K562 (cell line): Measurements from ENCODE around the gene ZNF12. TPM values are rescaled to one million over a fixed set of nuclear protein-coding genes. Genes with fewer than 3 reads are reported as not detected.

Experiments
- ATAC-seq: fragments of 200-7000 bp; cut with Tn5 transposase; 3 replicates; pipeline ENCODE4 v1.9.1; 2020; ENCODE audit warnings: moderate library complexity
- BruUV-seq: library from RNA; stranded (reverse); fragments of 400-500 nt; replicated peaks from 2 replicates; lab custom pipeline; 2021; lab: Mats Ljungman, UMichigan
- CTCF ChIA-PET: fragments of 300-600 bp; formaldehyde crosslinking; extraction: SDS; loops from one replicate; lab custom pipeline; 2021; ENCODE audit warnings: low intra/inter-chr PET ratio; lab: Yijun Ruan, JAX
- POLR2A ChIA-PET: fragments of 300-600, 350-650 bp; sonication (Branson Sonifier 250); formaldehyde crosslinking; extraction: SDS; loops from one replicate; lab custom pipeline; 2021; ENCODE audit warnings: antibody characterized with exemption, inconsistent platforms; lab: Yijun Ruan, JAX
- DNase-seq, 4 experiments: peaks; one replicate each; pipeline versions ENCODE4 v3.0.0 to v3.0.0-alpha.2; 2011 to 2018; ENCODE audit warnings: low spot score in 3 of 4, mixed read lengths in 3 of 4; ENCODE audit errors: extremely low read depth in 1 of 4
- FAIRE-seq: peaks from 2 replicates; lab custom pipeline; 2011; peaks lifted over from hg19 to GRCh38; lab: Jason Lieb, UNC
- H2AFZ ChIP-seq: 2 replicates; pipeline ENCODE4 v1.6.0; 2011; ENCODE audit warnings: low read depth, low read length, control low read depth, inconsistent platforms
- H3K27ac ChIP-seq: fragments of 200-600 bp; 3 replicates; pipeline ENCODE4 v1.8.0; 2011; ENCODE audit warnings: low read depth, mild to moderate bottlenecking, control low read depth, inconsistent platforms, low read length, moderate library complexity, mixed read lengths; ENCODE audit errors: extremely low read depth
- H3K27me3 ChIP-seq, 2 experiments: fragments of 300-600 bp in 1 of 2; 2 replicates in 1 of 2; 3 replicates in 1 of 2; pipeline versions ENCODE4 v1.6.0 to v1.8.0; 2011; ENCODE audit warnings: inconsistent platforms in 2 of 2, low read length in 2 of 2, mild to moderate bottlenecking in 1 of 2, mixed read lengths in 1 of 2, moderate library complexity in 1 of 2; ENCODE audit not compliant: control insufficient read depth in 2 of 2, insufficient read depth in 2 of 2
- H3K36me3 ChIP-seq: fragments of 300-600 bp; 3 replicates; pipeline ENCODE4 v1.8.0; 2011; ENCODE audit warnings: mild to moderate bottlenecking, low read length, inconsistent platforms; ENCODE audit not compliant: control insufficient read depth, insufficient read depth
- H3K4me1 ChIP-seq, 2 experiments: fragments of 200-600 bp in 1 of 2; replicated peaks in 1 of 2; 2 replicates in 1 of 2; 3 replicates in 1 of 2; pipeline versions ENCODE4 v1.5.1 to v1.8.0; 2011; ENCODE audit warnings: inconsistent platforms in 2 of 2, low read length in 2 of 2, mild to moderate bottlenecking in 1 of 2, mixed read lengths in 1 of 2, moderate library complexity in 1 of 2; ENCODE audit not compliant: control insufficient read depth in 2 of 2, insufficient read depth in 2 of 2
- H3K4me2 ChIP-seq: 2 replicates; pipeline ENCODE4 v1.6.1; 2011; ENCODE audit warnings: low read length, control low read depth, inconsistent platforms, mixed read lengths; ENCODE audit not compliant: insufficient read depth
- H3K4me3 ChIP-seq: fragments of 200-600 bp; sonication (generic), shearing (Covaris generic); 2 replicates; pipeline ENCODE4 v1.5.1; 2016; ENCODE audit warnings: control low read depth, inconsistent platforms
- H3K79me2 ChIP-seq: fragments of 200-600 bp; 3 replicates; pipeline ENCODE4 v1.8.0; 2011; ENCODE audit warnings: low read length, inconsistent platforms; ENCODE audit not compliant: control insufficient read depth, insufficient read depth
- H3K9ac ChIP-seq, 2 experiments: 2 replicates each; pipeline versions ENCODE4 v1.6.0 to v1.6.1; 2011; ENCODE audit warnings: low read depth in 2 of 2, low read length in 2 of 2, control low read depth in 1 of 2, inconsistent platforms in 1 of 2, mild to moderate bottlenecking in 1 of 2, mixed read lengths in 1 of 2; ENCODE audit not compliant: insufficient read depth in 1 of 2
- H3K9me1 ChIP-seq: one replicate; pipeline ENCODE4 v1.6.0; 2011; ENCODE audit warnings: inconsistent platforms, mild to moderate bottlenecking, low read length, moderate library complexity; ENCODE audit not compliant: control insufficient read depth, insufficient read depth
- H3K9me3 ChIP-seq: replicated peaks from 2 replicates; pipeline ENCODE4 v1.5.1; 2011; ENCODE audit warnings: low read depth, low read length, inconsistent platforms; ENCODE audit not compliant: control insufficient read depth, insufficient read depth
- H4K20me1 ChIP-seq: replicated peaks from 2 replicates; pipeline ENCODE4 v1.6.1; 2011; ENCODE audit warnings: low read length, inconsistent platforms, mixed read lengths; ENCODE audit not compliant: control insufficient read depth, insufficient read depth
- POLR2G ChIP-seq: fragments of 200-400 bp; formaldehyde crosslinking; IDR thresholded peaks from 2 replicates; pipeline ENCODE4 v1.6.1; 2017; ENCODE audit warnings: low read depth, mild to moderate bottlenecking, antibody characterized with exemption, low read length, moderate library complexity
- POU5F1 ChIP-seq: fragments of 150-350 bp; IDR thresholded peaks from 2 replicates; pipeline ENCODE4 v1.6.1; 2014; ENCODE audit warnings: borderline replicate concordance, low read length, low read depth, mild to moderate bottlenecking; ENCODE audit not compliant: partially characterized antibody
- WGBS: fragments of 100-300 bp; shearing (Covaris generic); methylation state at CpG from one replicate; pipeline ENCODE4 v1.1.6; 2016; ENCODE audit warnings: low coverage, mixed read lengths; ENCODE audit not compliant: insufficient coverage; ENCODE audit errors: missing lambda C conversion rate; 5-methylcytosine and 5-hydroxymethylcytosine counted together
- in situ Hi-C: fragments of 300-500 bp; cut with MboI; formaldehyde crosslinking; loops from 4 replicates; pipeline ENCODE4 v1.15.0; 2018; ENCODE audit warnings: inconsistent platforms, mixed read lengths
- intact Hi-C: fragments of 100-400 bp; cut with micrococcal nuclease; formaldehyde crosslinking; loops from 2 replicates; pipeline ENCODE4 v1.14.2; 2022
- polyA plus RNA-seq, 8 experiments: library from polyadenylated mRNA; depleted of rRNA in 4 of 8; stranded (reverse) in 5 of 8; unstranded in 3 of 8; fragments of >200 nt; fragmentation: Nextera tagmentation in 2 of 8; fragmentation: Illumina TruSeq in 1 of 8; extraction: Ambion mirVana in 2 of 8; extraction: Trizol in 1 of 8; gene quantifications; 2 replicates each; pipeline versions ENCODE4 v1.2.1 to v1.2.3, GENCODE V29; 2011 to 2014; ENCODE audit warnings: inconsistent platforms in 1 of 8, missing spikeins in 1 of 8
- total RNA-seq, 7 experiments: library from RNA; depleted of rRNA in 6 of 7; stranded (reverse); fragments of >200 nt in 6 of 7; fragmentation: Illumina TruSeq in 2 of 7; extraction: Trizol in 2 of 7; gene quantifications; 2 replicates each; pipeline versions ENCODE4 v1.2.1 to v1.2.3, GENCODE V29; 2011 to 2021; ENCODE audit warnings: low replicate concordance in 1 of 7

Gene ZNF12
- total and polyA plus RNA-seq, 9 of the 15 experiments (the other 6 are each of a cell fraction or from before 2014, with no cell fraction given), result 5.8 to 32.3 (median 18.9) TPM

DNA sequence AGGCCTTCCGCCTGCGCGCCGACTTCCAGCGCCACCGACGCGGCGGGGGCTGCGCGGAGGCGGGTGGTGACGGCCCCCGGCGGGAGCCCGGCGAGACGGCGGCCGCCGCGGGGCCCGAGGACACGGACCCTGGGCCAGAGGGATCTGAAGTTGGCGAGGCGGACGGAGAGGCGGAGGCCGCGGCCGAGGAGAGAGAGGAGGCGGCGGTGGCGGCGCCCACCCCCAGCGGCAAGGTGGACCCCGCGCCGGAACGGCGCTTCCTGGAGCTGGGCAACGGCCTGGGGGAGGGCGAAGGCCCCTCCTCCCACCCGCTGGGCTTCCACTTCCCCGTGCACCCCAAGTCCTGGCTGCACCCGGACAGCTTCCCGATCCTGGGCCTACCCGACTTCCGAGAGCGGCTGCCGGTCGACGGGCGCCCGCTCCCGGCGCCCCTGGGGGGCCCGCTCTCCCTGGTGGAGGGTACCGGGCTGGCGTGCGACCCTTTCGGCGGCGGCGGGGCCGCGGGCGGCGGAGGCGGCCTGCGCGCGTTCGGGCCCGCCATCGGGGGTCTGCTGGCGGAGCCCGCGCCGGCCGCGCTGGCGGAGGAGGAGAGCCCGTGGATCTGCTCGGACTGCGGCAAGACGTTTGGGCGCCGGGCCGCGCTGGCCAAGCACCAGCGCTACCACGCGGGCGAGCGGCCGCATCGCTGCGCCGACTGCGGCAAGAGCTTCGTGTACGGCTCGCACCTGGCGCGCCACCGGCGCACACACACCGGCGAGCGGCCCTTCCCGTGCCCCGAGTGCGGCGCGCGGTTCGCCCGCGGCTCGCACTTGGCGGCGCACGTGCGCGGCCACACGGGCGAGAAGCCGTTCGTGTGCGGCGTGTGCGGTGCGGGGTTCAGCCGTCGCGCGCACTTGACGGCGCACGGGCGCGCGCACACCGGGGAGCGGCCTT lies 53.4 kb downstream of the ZNF12 start:
- POLR2A ChIA-PET, result interaction anchor here (0.6 kb wide), 1 partner anchor 30 kb away, joined by 3 read pairs; no protein-coding TSS in a partner anchor
- Histone ChIP-seq H3K9me3 (peaks cover 12% of the 10 kb centered on the region), H3K4me3 (no peak overlapping the region), H3K36me3 (peaks cover 57% of the 10 kb centered on the region; the same call in 2 of the 3 replicates), H3K79me2 (no peaks in the 10 kb centered on the region), H3K27me3 (no peaks in the 10 kb centered on the region), H4K20me1 (no peaks in the 10 kb centered on the region), H3K27ac (no peak overlapping the region), H2AFZ (no peak overlapping the region), H3K4me2 (no peak overlapping the region), H3K4me1 (peaks cover 0 to 6% of the 10 kb centered on the region in 2 experiments; a peak in 2 of 5 replicates), H3K9ac (no peak overlapping the region), H3K9me1 (no peaks in the 10 kb centered on the region)
- intact Hi-C loops (no loop called here), in situ Hi-C loops (no loop called here)
- DNase-seq (peak in 2 of 4 experiments; percentile 5 to 11), FAIRE-seq (no peak), ATAC-seq (no peak)
- 98% methylated on average over 7 of the region's 146 CpGs for WGBS
- TF ChIP-seq POLR2G (peak; percentile 21; the same call in 1 of the 2 replicates), POU5F1 (no peak)
- no TSS peak for BruUV-seq
- CTCF ChIA-PET, result no interaction called here
